Measurements from ENCODE around the gene GRAMD1B.

The GRAMD1B gene

GRCh38 chr11:123671534-123671933, 241.5 kb downstream of the GRAMD1B start:
- no peak overlapping the region for H3K4me3 Mint-ChIP-seq
- H3K4me1 Mint-ChIP-seq: no peaks in the 10 kb centered on the region
- no peaks in the 10 kb centered on the region for H3K36me3 Mint-ChIP-seq
- ATAC-seq (no peak), DNase-seq (ENCODE audit: low spot score in 2 of 2) (no peak)
- no peaks in the 10 kb centered on the region for H3K9me3 Mint-ChIP-seq
- H3K27ac Mint-ChIP-seq: no peak overlapping the region

DNA sequence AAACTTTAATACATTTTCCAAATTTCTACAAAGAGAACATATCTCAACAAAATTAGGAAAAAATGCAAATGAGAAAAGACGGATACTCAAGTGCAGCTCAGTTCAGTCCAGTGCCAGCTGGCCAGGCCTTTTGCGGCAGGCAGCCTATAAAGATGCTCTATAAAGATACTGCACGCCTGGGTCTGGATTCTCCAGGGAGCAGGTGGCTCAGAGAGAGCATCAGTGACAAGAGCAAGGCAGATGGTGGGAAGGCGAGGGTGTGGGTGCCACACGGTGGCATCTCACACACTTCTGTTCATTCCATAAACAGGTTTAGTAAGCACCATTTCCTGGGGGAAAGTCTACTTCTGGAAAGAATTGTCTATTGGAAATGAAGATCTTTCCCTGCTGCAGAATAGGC, 242.5 kb downstream of the GRAMD1B start:
- H3K4me1 Mint-ChIP-seq: no peaks in the 10 kb centered on the region
- no peaks in the 10 kb centered on the region for H3K36me3 Mint-ChIP-seq
- no peak for ATAC-seq
- no peak overlapping the region for H3K4me3 Mint-ChIP-seq
- no peak for DNase-seq (ENCODE audit: low spot score in 2 of 2)
- no peaks in the 10 kb centered on the region for H3K9me3 Mint-ChIP-seq
- H3K27ac Mint-ChIP-seq: no peak overlapping the region

DNA sequence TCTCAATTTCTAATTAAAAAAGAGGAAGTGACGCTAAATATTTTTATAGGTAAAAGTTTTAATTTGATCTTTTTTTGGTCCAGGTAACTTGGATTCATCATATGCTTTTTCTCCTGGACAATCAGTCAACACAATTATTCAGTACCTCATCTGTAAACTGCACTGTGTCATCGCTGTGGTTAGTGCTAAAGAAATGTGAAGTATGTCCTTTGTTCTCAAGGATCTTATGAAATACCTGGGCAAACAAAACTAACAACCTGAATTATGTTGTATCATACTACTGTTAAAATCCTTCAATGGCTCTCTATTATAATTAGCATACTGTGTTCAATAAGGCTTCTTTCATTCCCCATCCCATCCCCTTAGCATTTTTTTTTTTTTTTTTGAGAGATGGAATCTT, 244.2 kb downstream of the GRAMD1B start:
- Mint-ChIP-seq H3K27ac (no peak overlapping the region), H3K4me1 (no peaks in the 10 kb centered on the region), H3K4me3 (no peak overlapping the region), H3K36me3 (no peaks in the 10 kb centered on the region), H3K9me3 (no peaks in the 10 kb centered on the region)
- no peak for DNase-seq (ENCODE audit: low spot score in 2 of 2)
- ATAC-seq: no peak

All from stimulated activated effector memory CD8-positive, alpha-beta T cell treated with anti-CD3 and anti-CD28 coated beads, Interleukin-12 subunit alpha, Interleukin-12 subunit beta, amount 100 ng/mL, for 72 hours (primary cell).